Loucy (cell line): ENCODE results near the gene TNFRSF8.

Experiments used
- H2AFZ ChIP-seq: fragments of 200-600 bp; sonication (generic); 2 replicates; pipeline ENCODE4 v1.6.0; 2016; ENCODE audit warnings: antibody characterized with exemption, mild to moderate bottlenecking, low read length, moderate library complexity
- H3F3A ChIP-seq: fragments of 200-600 bp; 2 replicates; pipeline ENCODE4 v1.6.0; 2016; ENCODE audit warnings: antibody characterized with exemption, low read depth, mild to moderate bottlenecking
- H3K27me3 ChIP-seq: fragments of 200-600 bp; sonication (generic); 2 replicates; pipeline ENCODE4 v1.6.1; 2014; ENCODE audit warnings: low read length, mild to moderate bottlenecking; ENCODE audit not compliant: insufficient read depth, poor library complexity, severe bottlenecking
- H3K36me3 ChIP-seq: fragments of 200-600 bp; sonication (generic); 2 replicates; pipeline ENCODE4 v1.6.1; 2016; ENCODE audit warnings: low read length; ENCODE audit not compliant: insufficient read depth
- H3K4me1 ChIP-seq: fragments of 200-600 bp; sonication (generic); 2 replicates; pipeline ENCODE4 v1.5.1; 2014; ENCODE audit warnings: low read length, mild to moderate bottlenecking; ENCODE audit not compliant: insufficient read depth, poor library complexity, severe bottlenecking
- H3K4me2 ChIP-seq: fragments of 200-600 bp; sonication (generic); 2 replicates; pipeline ENCODE4 v1.6.0; 2014; ENCODE audit warnings: antibody characterized with exemption, low read length, low read depth, mild to moderate bottlenecking; ENCODE audit not compliant: poor library complexity, severe bottlenecking
- H3K4me3 ChIP-seq: fragments of 200-600 bp; sonication (generic); 2 replicates; pipeline ENCODE4 v1.5.1; 2014; ENCODE audit warnings: low read length, mild to moderate bottlenecking, mixed read lengths; ENCODE audit not compliant: poor library complexity, severe bottlenecking
- H3K79me2 ChIP-seq: fragments of 200-600 bp; sonication (generic); 2 replicates; pipeline ENCODE4 v1.6.1; 2014; ENCODE audit warnings: low read length; ENCODE audit not compliant: insufficient read depth
- H3K9ac ChIP-seq: fragments of 200-600 bp; sonication (generic); 2 replicates; pipeline ENCODE4 v1.6.0; 2014; ENCODE audit warnings: mild to moderate bottlenecking, low read depth, low read length, moderate library complexity; ENCODE audit not compliant: poor library complexity, severe bottlenecking
- H3K9me2 ChIP-seq: fragments of 200-600 bp; sonication (generic); replicated peaks from 2 replicates; pipeline ENCODE4 v1.6.1; 2016; ENCODE audit warnings: low read depth, low read length, mixed read lengths
- H3K9me3 ChIP-seq: fragments of 200-600 bp; sonication (generic); 2 replicates; pipeline ENCODE4 v1.6.1; 2014; ENCODE audit warnings: mild to moderate bottlenecking, antibody characterized with exemption, low read length, low read depth; ENCODE audit not compliant: insufficient read depth
- H4K20me1 ChIP-seq: fragments of 200-600 bp; sonication (generic); 2 replicates; pipeline ENCODE4 v1.6.0; 2014; ENCODE audit warnings: antibody characterized with exemption, low read length, mild to moderate bottlenecking; ENCODE audit not compliant: insufficient read depth, poor library complexity, severe bottlenecking
- CTCF ChIP-seq: fragments of 200-600 bp; sonication (generic); conservative IDR thresholded peaks from 2 replicates; pipeline ENCODE4 v1.5.1; 2014; ENCODE audit warnings: mild to moderate bottlenecking, antibody characterized with exemption, low read length
- EZH2phosphoT487 ChIP-seq: fragments of 200-600 bp; IDR thresholded peaks from 2 replicates; pipeline ENCODE4 v1.6.1; 2018; ENCODE audit warnings: antibody characterized with exemption, mild to moderate bottlenecking, moderate library complexity, borderline replicate concordance

TNFRSF8 gene

GRCh38 chr1:12177999-12178441 lies 114.9 kb downstream of the TNFRSF8 start:
- Histone ChIP-seq H3K36me3 (no peaks in the 10 kb centered on the region), H3K9me3 (no peaks in the 10 kb centered on the region), H3K4me3 (peak overlapping the region; percentile 61), H4K20me1 (no peaks in the 10 kb centered on the region), H3K79me2 (peaks cover 68% of the 10 kb centered on the region), H3K4me1 (peaks cover 58% of the 10 kb centered on the region), H2AFZ (no peak overlapping the region), H3F3A (peaks cover under 1% of the 10 kb centered on the region; the same call in 1 of the 2 replicates), H3K27me3 (no peaks in the 10 kb centered on the region), H3K9me2 (no peaks in the 10 kb centered on the region), H3K9ac (peak overlapping the region; percentile 36), H3K4me2 (peak overlapping the region; percentile 80)
- TF ChIP-seq EZH2phosphoT487: no peak
- TF ChIP-seq CTCF: no peak

- H3K36me3 ChIP-seq: no peaks in the 10 kb centered on the region
- H3K9ac ChIP-seq: peak overlapping the region; percentile 36
- peaks cover 63% of the 10 kb centered on the region for H3K79me2 ChIP-seq
- H3K4me1 ChIP-seq: peaks cover 54% of the 10 kb centered on the region
- TF ChIP-seq EZH2phosphoT487 (no peak), CTCF (no peak)
- no peaks in the 10 kb centered on the region; the same call in 1 of the 2 replicates for H3F3A ChIP-seq
- H3K4me2 ChIP-seq: peak overlapping the region; percentile 80
- H2AFZ ChIP-seq: no peak overlapping the region
- H3K9me2 ChIP-seq: no peaks in the 10 kb centered on the region
- H3K9me3 ChIP-seq: no peaks in the 10 kb centered on the region
- no peaks in the 10 kb centered on the region for H4K20me1 ChIP-seq
- H3K4me3 ChIP-seq: peak overlapping the region; percentile 61
- no peaks in the 10 kb centered on the region for H3K27me3 ChIP-seq
Observed at GRCh38 chr1:12178511-12178910, 115.4 kb downstream of the TNFRSF8 start.

GRCh38 chr1:12179111-12179519 lies 116.0 kb downstream of the TNFRSF8 start:
- H3K36me3 ChIP-seq: no peaks in the 10 kb centered on the region
- peak overlapping the region; percentile 80 for H3K4me2 ChIP-seq
- peaks cover 62% of the 10 kb centered on the region for H3K79me2 ChIP-seq

More at GRCh38 chr1:12179111-12179519, 116.0 kb downstream of the TNFRSF8 start:
- no peak for TF ChIP-seq CTCF
- TF ChIP-seq EZH2phosphoT487: no peak
- Histone ChIP-seq H4K20me1 (no peaks in the 10 kb centered on the region), H2AFZ (no peak overlapping the region), H3F3A (no peaks in the 10 kb centered on the region; the same call in 1 of the 2 replicates), H3K9me3 (no peaks in the 10 kb centered on the region), H3K4me1 (peaks cover 48% of the 10 kb centered on the region), H3K27me3 (no peaks in the 10 kb centered on the region), H3K4me3 (peak overlapping the region; percentile 61), H3K9ac (peak overlapping the region; percentile 36), H3K9me2 (no peaks in the 10 kb centered on the region)
